Left kidney (tissue), 2 donors: ENCODE data around the gene DBI. TPM values are rescaled to one million over a fixed set of nuclear protein-coding genes. Genes with fewer than 3 reads are reported as not detected.
"Not testable (repeated sequence)": the region's sequence is repeated elsewhere in the genome, so short reads cannot be mapped to it uniquely, and the experiment has no call there.

Experiments
- DNase-seq: peaks from one replicate; pipeline ENCODE4 v3.0.0-alpha.2; 2013
- polyA plus RNA-seq: library from polyadenylated mRNA; unstranded; fragments of 120-200 nt; gene quantifications from one replicate; pipeline ENCODE4 v1.2.1, GENCODE V29; 2013; ENCODE audit not compliant: insufficient read length

Gene DBI
- polyA plus RNA-seq, 1 donor, result 219 TPM

DNA sequence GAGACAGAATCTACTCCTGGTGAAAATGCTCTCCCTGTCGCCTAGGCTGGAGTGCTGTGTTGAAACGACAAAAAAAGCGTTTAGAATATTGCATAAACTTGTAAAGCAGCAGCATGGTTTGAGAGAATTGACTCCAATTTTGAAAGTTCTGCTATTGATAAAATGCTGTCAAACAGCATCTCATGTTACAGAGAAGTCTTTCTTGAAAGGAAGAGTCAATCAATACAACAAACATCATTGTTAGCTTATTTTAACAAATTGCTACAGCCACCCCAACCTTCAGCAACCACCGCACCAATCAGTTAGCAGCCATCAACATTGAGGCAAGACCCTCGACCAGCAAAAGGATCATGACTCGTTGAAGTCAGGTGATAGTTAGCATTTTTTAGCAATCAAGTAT is 7.0 kb upstream of the DBI start:
- DNase-seq, result no peak

- DNase-seq, result no peak
Observed at GRCh38 chr2:119360423-119360966, 6.3 kb upstream of the DBI start.

DNA sequence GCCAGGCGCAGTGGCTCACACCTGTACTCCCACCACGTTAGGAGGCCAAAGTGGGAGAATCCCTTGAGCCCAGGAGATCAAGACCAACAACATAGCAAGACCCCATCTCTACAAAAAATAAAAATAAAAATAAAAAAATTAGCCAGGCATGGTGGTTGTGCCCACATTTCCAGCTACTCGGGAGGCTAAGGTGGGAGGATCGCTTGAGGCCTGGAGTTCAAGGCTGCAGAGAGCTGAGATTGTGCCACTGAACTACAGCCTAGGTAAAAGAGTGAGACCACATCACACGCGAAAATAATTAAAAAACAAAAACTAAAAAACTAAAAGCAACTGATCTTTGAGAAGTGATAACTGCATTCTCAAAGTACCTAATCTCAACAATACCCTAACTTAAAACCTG is 2.0 kb upstream of the DBI start:
- no peak for DNase-seq

DNA sequence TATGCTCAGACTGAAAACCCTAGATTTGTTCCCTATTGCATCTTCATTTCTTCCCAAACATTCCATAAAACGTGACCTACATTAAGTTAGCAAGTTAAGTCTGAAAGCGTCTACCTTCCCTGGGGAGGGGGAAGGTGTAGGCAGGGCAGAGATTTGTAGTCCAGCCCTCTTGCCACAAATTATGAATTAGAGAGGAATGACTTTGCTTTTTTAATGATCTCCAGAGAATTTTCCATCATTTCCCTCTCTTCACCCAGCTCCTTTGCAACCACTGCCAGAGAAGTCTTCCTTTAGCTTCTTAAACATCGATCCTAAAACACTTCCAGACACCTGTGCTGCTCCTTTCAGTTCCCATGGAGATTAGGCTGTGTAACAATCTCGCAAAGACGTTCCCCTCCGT is 1.3 kb upstream of the DBI start:
- DNase-seq, result no peak

GRCh38 chr2:119366161-119366648 is 572 bp upstream of the DBI start:
- no peak for DNase-seq

GRCh38 chr2:119367472-119368099 is 809 bp downstream of the DBI start:
- no peak for DNase-seq

DNA sequence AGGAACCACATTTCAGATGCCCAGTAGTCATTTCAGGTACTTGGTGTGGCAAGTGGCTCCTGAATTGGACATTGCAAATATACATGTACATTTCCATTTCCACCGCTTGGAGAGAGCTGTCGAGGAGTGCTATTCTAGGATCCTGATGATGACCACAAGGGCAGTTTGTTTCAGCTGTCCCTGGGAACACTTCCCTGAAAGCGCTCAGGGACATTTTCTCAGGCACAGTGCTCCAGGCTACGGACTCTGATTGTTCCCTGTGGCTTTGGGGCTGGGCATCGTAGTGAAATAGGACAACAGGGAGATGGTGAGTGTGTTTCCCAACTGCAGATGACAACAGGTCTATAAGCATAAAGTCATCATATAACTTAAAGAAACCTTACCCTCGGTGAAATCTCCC is 3.1 kb downstream of the DBI start:
- DNase-seq, result no peak

- DNase-seq, result no peak
Observed at GRCh38 chr2:119371111-119371510, 4.3 kb downstream of the DBI start.

GRCh38 chr2:119372778-119373568 is 6.2 kb downstream of the DBI start:
- DNase-seq, result no peak

GRCh38 chr2:119373907-119374745 is 7.3 kb downstream of the DBI start:
- DNase-seq, result not testable (repeated sequence)

- not testable (repeated sequence) for DNase-seq
Observed at GRCh38 chr2:119376406-119376805, 9.6 kb downstream of the DBI start.

DNA sequence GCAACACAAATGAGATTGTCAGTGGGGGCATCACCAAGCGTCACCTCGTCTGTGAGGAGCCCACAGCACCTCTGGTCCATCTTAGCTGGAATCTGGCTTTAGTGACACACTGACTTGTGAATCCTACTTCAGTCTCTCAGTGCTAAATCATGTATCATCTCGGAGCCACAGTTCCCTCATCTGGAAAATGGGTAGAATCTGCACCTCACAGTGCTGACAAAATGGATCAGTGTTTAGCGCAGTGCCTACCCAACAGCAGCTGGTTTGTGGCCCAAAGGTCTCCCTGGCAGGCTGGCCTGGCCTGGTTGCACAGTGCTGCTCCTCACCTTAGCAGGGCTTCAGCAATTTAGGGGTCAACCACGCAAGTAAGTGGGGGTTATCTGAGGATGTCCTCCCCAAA is 10.0 kb downstream of the DBI start:
- no peak for DNase-seq

- no peak for DNase-seq
Observed at GRCh38 chr2:119377294-119377992, 10.7 kb downstream of the DBI start.

GRCh38 chr2:119377993-119378345 is 11.2 kb downstream of the DBI start:
- no peak for DNase-seq

DNA sequence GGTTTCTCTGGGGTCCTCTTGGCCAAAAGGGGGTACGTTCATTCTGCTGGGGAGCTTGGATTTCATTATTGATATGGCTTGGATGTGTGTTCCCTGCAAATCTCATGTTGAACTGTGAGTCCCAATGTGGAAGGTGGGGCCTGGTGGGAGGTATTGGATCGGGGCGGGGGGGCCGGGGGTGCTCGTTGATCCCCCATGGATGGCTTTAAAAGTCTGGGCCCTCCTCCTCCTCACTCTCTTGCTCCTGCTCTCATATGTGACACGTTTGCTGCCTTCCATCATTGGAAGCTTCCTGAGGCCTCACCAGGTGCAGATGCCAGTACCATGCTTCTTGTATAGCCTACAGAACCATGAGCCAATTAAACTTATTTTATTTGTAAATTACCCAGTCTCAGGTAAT is 11.8 kb downstream of the DBI start:
- DNase-seq, result no peak

DNA sequence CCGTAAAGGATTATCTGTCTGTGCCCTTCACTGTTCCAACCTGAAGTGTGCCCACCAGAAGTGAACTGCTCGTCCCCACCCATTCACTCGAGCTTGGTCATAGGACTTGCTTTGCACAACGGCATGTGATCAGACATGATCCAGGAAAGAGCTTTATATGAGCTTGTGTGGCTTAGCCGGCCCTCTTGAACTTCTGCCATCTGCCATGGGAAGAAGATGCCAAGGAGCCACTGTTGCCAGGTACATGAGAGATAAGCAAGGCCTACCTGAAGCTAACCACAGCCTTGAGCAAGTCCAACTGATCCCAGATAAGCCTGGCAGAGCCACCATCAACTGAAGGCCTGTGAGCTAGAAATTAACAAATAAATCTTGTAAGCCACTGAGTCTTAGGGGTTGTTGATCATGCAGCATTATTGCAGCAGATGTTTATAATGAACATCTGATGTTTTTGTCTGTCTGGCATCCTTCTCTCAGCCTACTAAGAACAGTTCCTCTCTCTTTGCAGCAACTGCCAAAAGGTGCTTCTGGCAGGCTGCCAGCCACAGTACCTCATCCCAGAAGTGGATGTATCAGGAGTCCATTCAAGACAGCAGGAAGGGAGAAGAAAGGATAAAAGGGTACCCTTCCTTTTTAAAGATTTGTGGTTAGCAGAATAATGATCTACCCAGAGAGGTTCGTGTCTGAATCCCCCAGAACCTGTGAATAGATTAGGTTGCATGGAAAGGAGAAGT is 16.8 kb downstream of the DBI start:
- no peak for DNase-seq

DNA sequence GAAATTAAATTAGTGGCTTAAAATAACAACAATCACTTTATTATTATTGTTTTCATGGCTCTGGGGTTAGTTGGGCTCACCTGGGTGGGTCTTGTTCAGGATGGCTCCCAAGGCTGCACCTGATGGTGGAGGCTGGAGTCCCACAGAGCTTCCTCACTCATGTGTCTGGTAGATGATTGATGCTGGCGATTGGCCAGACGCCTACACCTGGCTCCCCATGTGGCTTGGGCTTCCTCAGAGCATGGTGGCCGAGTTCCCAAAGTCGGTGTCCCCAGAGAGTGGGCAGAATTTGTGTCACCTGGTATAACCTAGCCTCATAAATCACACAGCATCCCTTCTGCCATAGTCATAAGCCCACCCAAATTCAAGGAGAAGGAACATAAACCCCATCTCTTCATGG is 18.2 kb downstream of the DBI start:
- DNase-seq, result no peak

GRCh38 chr2:119385466-119385865 is 18.7 kb downstream of the DBI start:
- no peak for DNase-seq

GRCh38 chr2:119387381-119388129 is 20.8 kb downstream of the DBI start:
- DNase-seq, result peak; percentile 34

GRCh38 chr2:119389615-119390306 is 23.0 kb downstream of the DBI start:
- no peak for DNase-seq
